Activated CD8-positive, alpha-beta memory T cell treated with anti-CD3 and anti-CD28 coated beads for 24 hours (primary cell): ENCODE data around the gene ZNF575.

Source experiments
- DNase-seq: peaks from one replicate; pipeline ENCODE4 v3.0.0-alpha.2; 2020

The ZNF575 gene

DNA sequence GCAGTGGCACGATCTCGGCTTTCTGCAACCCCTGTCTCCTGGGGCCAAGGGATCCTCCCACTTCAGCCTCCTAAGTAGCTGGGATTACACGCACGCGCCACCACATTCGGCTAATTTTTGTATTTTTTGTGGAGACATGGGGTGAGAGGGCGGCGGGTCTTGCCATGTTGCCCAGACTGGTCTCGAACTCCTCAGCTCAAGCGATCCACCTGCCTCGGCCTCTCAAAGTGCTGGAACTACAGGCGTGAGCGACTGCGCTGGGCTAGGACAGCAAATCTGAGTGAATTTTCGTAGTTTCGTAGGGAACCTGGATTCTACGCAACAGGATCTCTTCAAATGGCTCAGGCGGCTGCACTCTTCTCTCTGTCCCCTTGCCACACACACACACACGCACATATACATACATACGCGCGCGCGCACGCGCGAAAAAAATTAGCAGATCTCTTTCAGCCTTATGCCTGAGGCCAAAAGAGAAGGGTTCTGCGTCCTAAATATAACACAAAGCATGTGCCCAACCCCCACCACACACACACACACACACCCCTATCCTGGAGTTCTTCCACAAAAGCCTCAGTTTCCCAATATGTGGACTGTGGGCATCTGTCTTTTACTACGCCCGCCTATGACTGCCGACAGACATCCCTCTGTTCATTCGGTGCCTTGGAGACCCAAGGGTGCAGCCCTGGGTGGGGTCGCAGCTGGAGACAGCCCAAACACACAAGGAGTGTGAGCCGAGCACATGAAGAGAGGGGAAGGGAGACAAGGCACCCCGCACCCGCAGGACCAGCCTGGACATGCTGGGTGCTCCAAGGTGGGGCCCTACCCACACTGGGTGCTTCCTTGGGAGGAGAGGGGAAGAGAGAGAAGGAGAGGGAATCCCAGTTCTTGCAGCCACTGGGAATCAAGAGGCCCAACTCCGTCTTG, 43.2 kb downstream of the ZNF575 start:
- peak; percentile 63 for DNase-seq

- DNase-seq = no peak
These were observed 45.8 kb downstream of the ZNF575 start for GRCh38 chr19:43578787-43579186.

GRCh38 chr19:43581467-43581866, 48.5 kb downstream of the ZNF575 start:
- no peak for DNase-seq

GRCh38 chr19:43582495-43582894, 49.5 kb downstream of the ZNF575 start:
- no peak for DNase-seq

GRCh38 chr19:43584484-43584883, 51.5 kb downstream of the ZNF575 start:
- DNase-seq = no peak
